Pancreas (tissue), 10 donors: ENCODE results near the gene C4orf33. TPM values are rescaled to one million over a fixed set of nuclear protein-coding genes. Genes with fewer than 3 reads are reported as not detected.
A peak's percentile ranks its signal among the peaks of the same experiment; 100 is the strongest.
"Not testable (repeated sequence)": the region's sequence is repeated elsewhere in the genome, so short reads cannot be mapped to it uniquely, and the experiment has no call there.

ENCODE experiments used
- ATAC-seq, 4 donors: fragments of 200-7000 bp; cut with Tn5 transposase; one replicate each; pipeline versions ENCODE4 v1.8.0 to v1.9.1; 2020; ENCODE audit warnings: mild to moderate bottlenecking in 4 of 4, moderate library complexity in 4 of 4
- DNase-seq, 6 donors: peaks; one replicate each; pipeline ENCODE4 v3.0.0-alpha.2; 2020
- FAIRE-seq: peaks from 2 replicates; lab custom pipeline; 2012; peaks lifted over from hg19 to GRCh38; lab: Jason Lieb, UNC
- H3K27ac ChIP-seq, 4 donors: fragments of 200-600 bp; sonication (generic); 1 replicate in 3 of 4; 2 replicates in 1 of 4; pipeline versions ENCODE4 v1.5.0 to v1.8.0; 2020
- H3K27me3 ChIP-seq, 4 donors: fragments of 200-600 bp; one replicate each; pipeline ENCODE4 v1.8.0; 2021
- H3K36me3 ChIP-seq, 3 donors: fragments of 200-600 bp; sonication (generic) in 1 of 3; one replicate each; pipeline versions ENCODE4 v1.5.0 to v1.8.0; 2020 to 2021
- H3K4me1 ChIP-seq, 3 donors: fragments of 200-600 bp; one replicate each; pipeline ENCODE4 v1.8.0; 2021
- H3K4me3 ChIP-seq, 4 donors: fragments of 200-600 bp; sonication (generic) in 2 of 4; one replicate each; pipeline versions ENCODE4 v1.5.0 to v1.8.0; 2020 to 2021
- H3K9me3 ChIP-seq, 4 donors: fragments of 200-600 bp; one replicate each; pipeline ENCODE4 v1.8.0; 2021
- WGBS, 2 donors: extraction: QIAGEN DNeasy Blood & Tissue Kit; methylation state at CpG; one replicate each; pipeline ENCODE4 v1.1.7; 2013; 5-methylcytosine and 5-hydroxymethylcytosine counted together
- intact Hi-C, 3 donors: fragments of 100-400 bp; cut with DNase I; formaldehyde crosslinking; loops; one replicate each; pipeline versions ENCODE4 v1.11.1 to v1.14.2; 2022
- polyA plus RNA-seq, 2 donors: library from polyadenylated mRNA; stranded (reverse); fragments of 200-250 nt; gene quantifications; one replicate each; pipeline ENCODE4 v1.2.3, GENCODE V29; 2013
- total RNA-seq, 6 donors: library from RNA; stranded (reverse); fragmentation: NEBNext Ultra II Directional in 4 of 6; extraction: Animal tissue kit (Norgen Biotek cat#: 25700) in 4 of 6; gene quantifications; one replicate each; pipeline versions ENCODE4 v1.2.1 to v1.2.4, GENCODE V29; 2021 to 2023
- TF ChIP-seq, protein P1 (sequence below), 4 donors: fragments of 200-600 bp; sonication (generic) in 3 of 4; IDR thresholded peaks; one replicate each; pipeline versions ENCODE4 v1.5.0 to v1.8.0; 2021; ENCODE audit warnings: antibody characterized with exemption in 4 of 4
- donor health status: healthy with polysubstance abuse.
- donor health status: DM: no; HTN: no; CAD: no; lungs with moderate emphysema.
- donor health status: DM: no; HTN: no; CAD: no.
- donor health status: control.
- donor health status: control.
- donor health status: Bipolar disorder and iron deficiency.
- donor health status: DM: yes; HTN: yes; CAD: no.
- donor health status: DM: no; HTN: no; CAD: no.
- donor health status: DM: no; HTN: no; CAD: no.
- donor health status: DM: yes; HTN: yes; CAD: no.

Gene C4orf33
- total and polyA plus RNA-seq, 8 donors: 5.5 to 11.1 (median 7.6) TPM

DNA sequence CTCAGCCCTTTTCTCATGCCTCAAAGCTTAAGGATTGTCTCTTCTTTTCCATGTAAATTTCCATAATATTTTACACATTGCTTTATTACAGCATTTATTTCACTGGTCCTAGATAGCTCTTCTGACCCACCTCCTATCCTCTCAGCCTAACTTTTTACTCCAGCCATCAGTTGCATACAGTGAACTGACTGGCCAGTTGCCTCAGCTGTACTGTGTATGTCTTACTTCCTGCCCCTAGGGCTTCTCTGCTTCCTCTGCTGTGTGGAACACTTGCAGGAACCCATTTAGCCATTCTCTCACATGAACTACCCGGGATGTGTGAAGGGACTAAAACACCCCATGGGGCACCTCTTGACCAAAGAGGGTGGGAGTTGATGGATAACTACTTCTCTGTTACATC, 18.0 kb downstream of the C4orf33 start:
- Histone ChIP-seq H3K4me1 (peaks cover 7 to 13% (median 11%) of the 10 kb centered on the region in 3 donors), H3K27ac (peak overlapping the region; percentile 19 to 66 (median 42)), H3K36me3 (no peaks in the 10 kb centered on the region), H3K9me3 (no peaks in the 10 kb centered on the region), H3K4me3 (no peak overlapping the region), H3K27me3 (no peaks in the 10 kb centered on the region)
- TF ChIP-seq, protein P1, sequence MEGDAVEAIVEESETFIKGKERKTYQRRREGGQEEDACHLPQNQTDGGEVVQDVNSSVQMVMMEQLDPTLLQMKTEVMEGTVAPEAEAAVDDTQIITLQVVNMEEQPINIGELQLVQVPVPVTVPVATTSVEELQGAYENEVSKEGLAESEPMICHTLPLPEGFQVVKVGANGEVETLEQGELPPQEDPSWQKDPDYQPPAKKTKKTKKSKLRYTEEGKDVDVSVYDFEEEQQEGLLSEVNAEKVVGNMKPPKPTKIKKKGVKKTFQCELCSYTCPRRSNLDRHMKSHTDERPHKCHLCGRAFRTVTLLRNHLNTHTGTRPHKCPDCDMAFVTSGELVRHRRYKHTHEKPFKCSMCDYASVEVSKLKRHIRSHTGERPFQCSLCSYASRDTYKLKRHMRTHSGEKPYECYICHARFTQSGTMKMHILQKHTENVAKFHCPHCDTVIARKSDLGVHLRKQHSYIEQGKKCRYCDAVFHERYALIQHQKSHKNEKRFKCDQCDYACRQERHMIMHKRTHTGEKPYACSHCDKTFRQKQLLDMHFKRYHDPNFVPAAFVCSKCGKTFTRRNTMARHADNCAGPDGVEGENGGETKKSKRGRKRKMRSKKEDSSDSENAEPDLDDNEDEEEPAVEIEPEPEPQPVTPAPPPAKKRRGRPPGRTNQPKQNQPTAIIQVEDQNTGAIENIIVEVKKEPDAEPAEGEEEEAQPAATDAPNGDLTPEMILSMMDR (IDR thresholded peaks at IDR 0.05): no peak
- no peak for FAIRE-seq
- ATAC-seq: peak; percentile 40 to 56 (median 48)
- 81 to 94% methylated on average over 1 of the region's 1 CpG for WGBS, 2 donors
- intact Hi-C loops: no loop called here
- no peak for DNase-seq

DNA sequence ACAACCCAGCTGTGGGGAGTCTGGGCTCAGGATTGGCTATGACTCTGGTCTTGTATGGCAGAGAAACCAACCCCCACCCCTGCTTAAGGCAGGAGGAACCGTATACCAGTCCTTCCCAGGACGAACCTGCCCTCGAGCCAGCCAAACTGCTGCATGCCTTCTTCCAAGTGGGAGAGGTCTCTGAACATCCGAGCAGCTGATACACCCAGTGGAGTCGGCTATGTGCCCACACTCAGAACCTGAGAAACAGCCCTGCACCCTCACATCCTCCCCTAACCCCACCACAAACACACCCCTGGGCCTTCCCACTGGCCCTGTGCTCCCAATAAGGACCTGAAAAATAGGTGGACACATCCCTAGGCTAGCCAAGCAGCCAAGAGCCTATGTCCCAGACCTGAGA, 21.8 kb downstream of the C4orf33 start:
- no peaks in the 10 kb centered on the region for H3K27me3 ChIP-seq
- 97% methylated on average over 5 of the region's 5 CpGs for WGBS, 2 donors
- peaks cover 3 to 13% (median 4%) of the 10 kb centered on the region in 3 donors for H3K4me1 ChIP-seq
- no peaks in the 10 kb centered on the region for H3K36me3 ChIP-seq
- no peak overlapping the region for H3K4me3 ChIP-seq
- no peaks in the 10 kb centered on the region for H3K9me3 ChIP-seq
- H3K27ac ChIP-seq: no peak overlapping the region
- ATAC-seq: no peak
- DNase-seq: no peak
- intact Hi-C loops: no loop called here
- no peak for FAIRE-seq
- TF ChIP-seq, protein P1 (IDR thresholded peaks at IDR 0.05): no peak

DNA sequence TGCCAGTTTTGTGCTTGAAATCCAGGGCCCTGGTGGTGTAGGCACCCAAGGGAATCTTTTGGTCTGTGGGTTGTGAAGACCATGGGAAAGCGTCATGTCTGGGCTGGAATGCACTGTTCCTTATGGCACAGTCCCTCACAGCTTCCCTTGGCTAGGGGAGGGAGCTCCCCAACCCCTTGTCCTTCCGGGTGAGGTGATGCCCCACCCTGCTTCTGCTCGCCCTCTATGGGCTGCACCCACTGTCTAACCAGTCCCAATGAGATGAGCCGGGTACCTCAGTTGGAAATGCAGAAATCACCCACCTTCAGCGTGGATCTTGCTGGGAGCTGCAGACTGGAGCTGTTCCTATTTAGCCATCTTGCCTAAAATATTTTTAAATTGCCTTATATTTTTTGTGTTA, 30.7 kb downstream of the C4orf33 start:
- H3K9me3 ChIP-seq, H3K4me3 ChIP-seq, ATAC-seq, H3K27me3 ChIP-seq, intact Hi-C loops, FAIRE-seq, H3K27ac ChIP-seq, H3K4me1 ChIP-seq, DNase-seq, H3K36me3 ChIP-seq: not testable (repeated sequence)
- 95 to 97% methylated on average over 5 of the region's 5 CpGs for WGBS, 2 donors

DNA sequence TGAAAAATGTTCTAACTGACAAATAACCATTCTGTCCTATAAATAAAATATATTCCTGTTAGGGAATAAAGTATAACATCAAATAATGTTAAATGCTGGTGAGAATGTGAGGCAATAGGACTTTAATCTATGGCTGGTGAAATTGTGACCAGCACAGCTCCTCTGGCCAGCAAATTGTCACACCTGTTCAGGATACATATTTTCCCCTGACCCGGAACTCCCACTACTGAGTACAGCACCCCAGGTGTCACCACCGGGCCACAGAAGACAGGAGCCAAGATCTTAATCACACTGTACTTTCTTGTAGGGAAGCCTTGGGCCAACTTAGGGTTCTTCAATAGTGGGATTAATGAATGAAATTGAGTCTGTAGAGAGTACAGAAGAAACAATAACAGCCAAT, 33.2 kb downstream of the C4orf33 start:
- peak in 3 of 6 donors; percentile 34 to 38 (median 38) for DNase-seq
- ATAC-seq: peak; percentile 76 to 97 (median 84)
- no peaks in the 10 kb centered on the region for H3K4me1 ChIP-seq
- no peaks in the 10 kb centered on the region for H3K27me3 ChIP-seq
- no peaks in the 10 kb centered on the region for H3K36me3 ChIP-seq
- WGBS, 2 donors: 23 to 31% methylated on average over 2 of the region's 2 CpGs
- intact Hi-C loops: no loop called here
- TF ChIP-seq, protein P1 (IDR thresholded peaks at IDR 0.05): no peak
- peak overlapping the region in 1 of 4 donors; percentile 16 for H3K27ac ChIP-seq
- FAIRE-seq: no peak
- no peak overlapping the region for H3K4me3 ChIP-seq
- no peaks in the 10 kb centered on the region for H3K9me3 ChIP-seq

DNA sequence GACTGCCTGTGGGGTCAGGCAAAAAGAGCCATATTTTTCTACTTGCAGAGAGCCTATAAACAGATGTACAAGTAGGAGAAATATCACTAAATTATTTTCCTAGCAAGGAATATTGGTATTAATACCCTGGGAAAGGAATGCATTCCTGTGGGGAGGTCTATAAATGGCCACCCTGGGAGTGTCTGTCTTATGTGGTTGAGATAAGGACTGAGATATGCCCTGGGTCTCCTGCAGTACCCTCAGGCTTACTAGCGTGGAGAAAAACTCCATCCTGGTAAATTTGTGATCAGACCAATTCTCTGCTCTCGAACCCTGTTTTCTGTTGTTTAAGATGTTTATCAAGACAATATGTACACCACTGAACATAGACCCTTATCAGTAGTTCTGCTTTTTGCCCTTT, 35.4 kb downstream of the C4orf33 start:
- FAIRE-seq (no peak), ATAC-seq (no peak), DNase-seq (no peak)
- H3K27me3 ChIP-seq: no peaks in the 10 kb centered on the region
- H3K36me3 ChIP-seq: no peaks in the 10 kb centered on the region
- H3K4me1 ChIP-seq: no peaks in the 10 kb centered on the region
- 83 to 88% methylated on average over 2 of the region's 2 CpGs for WGBS, 2 donors
- H3K4me3 ChIP-seq: no peak overlapping the region
- H3K9me3 ChIP-seq: no peaks in the 10 kb centered on the region
- intact Hi-C loops: no loop called here
- no peak overlapping the region for H3K27ac ChIP-seq
- TF ChIP-seq, protein P1 (IDR thresholded peaks at IDR 0.05): no peak
